8988T (cell line): ENCODE measurements around the gene CHCHD3.

ENCODE experiments used
- DNase-seq: peaks from one replicate; pipeline ENCODE4 v3.0.0; 2011

CHCHD3 gene

DNA sequence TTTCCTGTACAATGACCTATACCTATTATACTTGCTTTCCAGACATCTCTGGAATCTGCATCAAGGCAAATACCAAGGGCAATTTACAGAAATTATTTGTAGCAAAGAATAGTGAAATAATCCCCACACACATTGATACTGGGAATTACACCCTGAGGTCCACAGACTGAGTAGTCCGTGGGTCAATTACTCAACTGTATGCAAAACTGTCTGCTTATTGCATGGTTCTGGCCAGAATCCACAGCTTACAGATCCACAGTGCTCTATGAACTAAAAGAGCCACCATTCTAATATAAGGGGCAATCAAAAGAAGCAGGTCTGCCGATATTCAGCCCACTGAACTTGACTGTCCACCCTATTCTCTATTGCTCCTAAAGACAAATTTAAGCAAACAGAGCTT is 5.7 kb downstream of the CHCHD3 start:
- no peak for DNase-seq

DNA sequence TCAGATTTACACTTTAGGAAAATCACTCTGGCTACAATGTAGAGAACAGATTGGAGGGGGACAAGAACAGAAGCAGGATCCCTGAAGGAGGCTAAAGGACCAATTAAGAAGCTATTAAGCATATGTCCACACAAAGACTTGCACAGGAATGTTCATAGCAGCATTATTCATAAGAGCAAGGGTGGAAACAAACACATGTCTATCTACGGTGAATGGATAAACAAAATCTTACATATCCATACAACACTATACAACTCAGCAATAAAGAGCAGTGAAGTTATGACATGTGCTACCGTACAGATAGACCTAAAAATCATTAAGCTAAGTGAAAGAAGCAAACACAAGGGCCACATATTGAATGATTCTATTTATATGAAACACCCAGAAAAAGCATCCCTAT is 10.4 kb downstream of the CHCHD3 start:
- no peak for DNase-seq

DNA sequence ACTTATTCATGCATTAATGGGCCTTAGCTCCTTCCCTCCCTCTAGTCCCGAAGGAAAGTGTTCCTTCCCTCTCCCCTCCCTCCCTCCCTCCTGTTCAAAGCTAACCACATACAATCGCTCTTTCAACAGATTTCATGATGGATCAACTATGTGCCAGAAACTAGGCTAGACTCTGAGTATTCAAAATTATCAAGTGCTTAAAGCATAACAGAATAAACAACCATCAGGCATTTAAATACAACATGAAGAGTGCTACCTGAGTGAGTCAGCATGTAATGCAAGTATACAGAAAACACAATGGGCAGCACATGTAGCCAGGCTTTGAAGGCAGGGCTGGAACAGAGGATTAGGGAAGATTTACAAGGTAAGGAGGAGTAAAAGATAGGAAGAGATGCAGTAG is 11.3 kb downstream of the CHCHD3 start:
- no peak for DNase-seq

DNA sequence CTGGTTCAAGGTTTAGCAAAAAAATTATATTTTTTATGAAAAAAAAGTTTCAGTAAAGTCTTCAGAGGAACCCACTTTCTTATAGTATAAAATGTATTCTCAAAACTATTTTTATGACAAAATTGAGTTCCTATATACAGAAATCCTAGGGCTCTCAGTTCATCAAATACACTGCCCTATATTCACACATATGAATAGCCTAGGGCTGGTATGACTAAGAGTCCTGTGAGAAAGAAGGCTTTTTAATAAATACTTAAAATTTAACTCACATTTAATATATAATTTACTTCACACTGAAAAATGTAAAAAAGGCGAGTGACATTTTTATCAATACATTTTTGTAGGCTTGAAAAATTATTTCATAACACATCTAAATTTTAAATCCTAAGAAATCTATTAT is 16.6 kb downstream of the CHCHD3 start:
- no peak for DNase-seq

DNA sequence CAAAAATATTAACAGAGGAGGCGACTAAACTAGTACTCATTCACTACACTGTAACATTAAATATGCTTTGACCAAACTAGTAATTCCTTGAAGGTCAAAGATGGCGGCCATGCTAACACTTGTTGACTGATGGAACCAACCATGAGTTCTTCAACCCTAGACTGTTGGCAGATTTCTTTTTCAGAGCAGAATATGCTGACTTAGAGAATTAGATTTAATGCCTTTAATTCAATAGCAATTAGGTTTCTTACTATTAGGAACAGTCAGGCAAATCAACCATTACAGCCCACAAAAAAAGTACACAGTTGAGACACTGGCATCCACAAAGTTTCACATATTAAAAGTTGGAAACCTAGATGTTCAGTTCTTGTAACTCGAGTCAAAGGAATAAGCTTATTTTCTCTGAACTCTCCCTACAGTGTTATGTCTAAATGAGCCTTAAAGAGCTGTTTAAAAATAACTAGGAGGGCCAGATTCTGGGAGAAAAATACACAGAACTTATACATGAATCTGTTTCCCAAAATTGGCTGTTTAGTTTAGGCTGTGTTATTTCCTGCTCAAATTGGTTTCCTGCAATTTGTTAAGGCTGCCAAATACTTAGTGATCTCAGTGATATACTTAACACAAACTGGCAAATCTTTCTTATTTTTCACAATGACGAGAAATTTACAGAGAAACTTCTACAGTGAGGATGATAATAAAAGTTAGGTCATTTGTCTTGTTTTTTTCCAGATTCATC is 17.6 kb downstream of the CHCHD3 start:
- DNase-seq = no peak

DNA sequence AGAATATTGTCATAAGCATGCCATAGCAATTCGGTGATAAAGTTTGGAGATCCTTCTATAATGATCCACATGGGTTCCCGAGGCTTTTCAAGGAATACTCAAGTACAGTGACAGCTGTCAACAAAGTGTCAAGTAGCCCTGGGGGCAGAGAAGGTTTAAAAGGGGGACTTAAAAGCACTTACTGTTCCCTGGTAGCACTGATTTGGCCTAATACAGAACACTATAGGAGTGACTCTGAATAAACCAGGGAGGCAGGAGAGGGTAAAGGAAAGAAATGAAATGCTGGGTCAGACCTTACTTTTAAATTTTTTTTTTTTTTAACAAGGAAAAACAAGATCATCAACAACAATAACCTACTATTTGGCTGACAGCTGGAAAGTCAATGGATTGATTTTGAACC is 20.1 kb downstream of the CHCHD3 start:
- DNase-seq = no peak

DNA sequence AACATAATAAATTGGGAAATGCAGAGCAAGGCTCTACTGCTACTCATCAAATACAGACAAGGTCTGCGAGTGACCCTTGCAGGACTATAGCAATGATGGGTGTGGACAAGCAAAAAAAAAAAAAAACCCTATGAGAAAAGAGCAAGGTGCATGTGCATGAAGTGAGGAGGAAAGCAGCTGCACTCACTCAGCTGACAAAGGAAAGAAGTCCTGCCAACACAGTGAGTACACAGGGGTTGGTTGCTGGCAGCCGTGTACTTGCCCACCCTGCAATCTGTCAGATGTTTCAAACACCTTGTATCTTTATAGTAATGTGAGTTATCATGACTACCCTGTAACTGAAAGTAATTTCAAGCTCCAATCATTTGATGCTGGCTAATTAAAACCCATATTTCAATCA is 20.5 kb downstream of the CHCHD3 start:
- no peak for DNase-seq

DNA sequence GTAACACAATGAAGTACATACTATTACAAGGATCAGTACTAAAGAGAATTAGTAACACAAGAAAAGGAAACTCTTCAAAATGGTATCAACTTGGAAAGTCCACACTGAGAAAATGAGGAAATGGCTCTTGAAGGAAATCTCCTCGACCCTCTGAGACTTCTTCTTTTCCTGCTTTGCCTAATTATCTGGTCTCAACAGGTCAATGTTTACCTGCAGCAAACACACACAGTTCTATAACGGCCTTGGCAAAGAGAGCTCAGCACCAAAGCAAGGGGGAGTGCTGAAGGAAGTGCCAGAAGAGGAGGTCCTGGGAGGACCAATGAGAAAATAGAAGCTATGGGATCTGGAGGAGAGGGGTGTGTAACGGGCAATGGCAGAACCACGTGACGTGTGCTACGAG is 21.9 kb downstream of the CHCHD3 start:
- no peak for DNase-seq

DNA sequence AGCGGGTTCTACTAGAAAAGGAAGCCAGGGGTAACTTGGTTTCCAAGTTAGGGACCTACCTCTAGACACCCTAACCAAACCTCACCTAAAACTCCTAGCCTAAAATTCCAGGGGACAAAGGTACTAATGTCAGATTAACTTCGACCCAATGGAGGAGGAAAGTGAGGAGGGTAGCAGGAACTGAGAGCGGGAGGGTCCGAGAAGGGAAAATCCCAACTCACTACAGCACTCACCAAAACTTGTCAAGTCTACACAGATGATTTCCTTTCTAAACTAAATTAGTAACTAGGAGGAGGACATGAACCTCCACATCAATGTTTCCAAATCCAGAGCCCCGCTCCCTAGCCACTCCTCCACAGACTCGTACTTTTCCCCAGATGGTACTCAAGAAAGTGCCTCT is 22.6 kb downstream of the CHCHD3 start:
- DNase-seq = no peak

DNA sequence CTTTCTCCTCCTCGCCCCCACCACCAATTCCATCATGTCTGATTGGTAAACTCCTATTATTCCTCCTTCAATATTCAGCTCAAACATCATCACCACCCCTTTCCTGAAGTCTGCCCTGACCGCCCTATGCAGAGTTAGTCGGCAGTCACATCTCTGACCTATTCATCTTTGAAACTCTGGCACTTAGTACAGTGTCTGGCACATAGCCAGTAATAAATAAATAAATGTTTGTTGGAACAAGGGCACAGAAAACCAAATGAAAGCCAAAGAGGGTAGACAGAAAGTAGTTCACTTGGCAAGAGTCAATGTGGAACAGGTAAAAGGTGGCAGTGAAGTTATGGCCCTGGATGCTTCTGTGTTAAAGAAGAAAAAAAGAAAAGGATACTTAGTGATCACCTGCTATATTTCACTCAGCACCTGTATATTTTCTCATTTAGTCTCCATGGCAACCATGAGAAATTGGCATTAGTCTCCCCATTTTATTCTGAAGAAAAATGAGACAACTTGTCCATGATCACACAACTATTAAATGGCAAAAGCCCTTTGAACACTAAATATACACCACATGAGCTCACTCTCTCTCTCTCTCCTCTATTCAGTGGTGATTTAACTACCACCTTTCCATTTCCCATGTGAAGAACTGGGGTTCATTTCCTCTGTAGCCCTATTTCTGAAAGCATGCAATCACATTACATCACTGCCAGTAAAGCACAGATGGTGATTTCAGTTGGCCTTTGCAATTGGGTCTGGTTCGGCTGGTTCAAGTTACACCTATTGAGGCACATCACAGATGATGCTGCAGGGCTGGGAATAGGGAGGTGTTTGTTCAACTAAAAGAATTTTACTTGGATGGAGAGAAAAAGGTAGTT is 25.3 kb downstream of the CHCHD3 start:
- no peak for DNase-seq

DNA sequence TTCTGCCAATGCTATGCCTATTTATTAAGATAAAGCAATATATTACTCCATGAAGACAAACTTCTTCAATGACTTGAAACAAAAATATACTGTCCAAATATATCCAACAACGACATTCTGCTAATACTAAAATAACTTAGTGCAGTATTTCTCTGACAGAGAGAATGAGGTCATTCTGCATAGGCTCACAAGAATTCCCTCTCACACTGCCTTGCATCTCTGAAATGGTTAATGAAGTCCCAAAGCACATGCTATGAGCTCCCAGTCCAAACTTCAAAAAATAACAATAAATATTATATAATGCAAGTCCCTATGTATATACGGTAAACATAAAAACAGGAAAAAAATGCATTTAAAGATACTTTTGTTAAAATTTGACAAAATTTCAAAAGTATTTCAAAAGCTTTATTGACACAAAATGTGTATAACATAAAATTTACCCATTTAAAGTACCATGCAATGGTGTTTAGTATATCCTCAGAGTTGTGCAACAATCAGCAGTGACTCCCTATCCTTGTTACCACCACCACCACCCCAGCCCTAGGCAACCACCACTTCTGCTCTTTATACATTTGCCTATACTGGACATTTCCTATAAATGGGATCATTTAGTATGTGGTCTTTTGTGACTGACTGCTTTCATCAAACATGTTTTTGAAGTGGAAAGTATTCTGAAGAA is 27.6 kb downstream of the CHCHD3 start:
- DNase-seq = no peak

DNA sequence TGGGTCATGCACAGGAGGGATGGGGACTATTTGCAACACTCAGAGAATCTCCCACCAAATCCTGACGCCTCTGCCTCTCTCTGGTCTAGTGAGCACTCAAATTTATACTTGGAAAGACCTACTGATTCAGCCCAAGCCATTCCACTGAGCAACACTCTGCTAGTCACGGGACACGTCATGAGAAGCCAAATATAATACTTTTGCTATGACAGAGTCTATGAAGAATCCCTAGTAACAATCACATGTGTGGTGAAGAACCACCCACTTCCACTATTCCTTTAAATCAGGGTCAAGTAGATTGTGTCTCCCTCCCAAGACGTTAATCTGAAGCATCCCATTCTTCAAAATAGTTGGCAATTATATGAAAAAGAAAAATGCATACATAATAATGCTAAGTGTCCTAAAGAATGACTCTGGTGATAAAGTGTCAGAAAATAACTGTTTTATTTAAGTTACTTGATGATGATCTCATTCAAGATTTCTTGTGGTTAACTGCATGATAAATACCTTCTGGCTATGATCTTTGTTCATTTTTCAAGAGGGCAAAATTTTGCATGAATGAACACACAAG is 28.5 kb downstream of the CHCHD3 start:
- DNase-seq = peak; percentile 15

DNA sequence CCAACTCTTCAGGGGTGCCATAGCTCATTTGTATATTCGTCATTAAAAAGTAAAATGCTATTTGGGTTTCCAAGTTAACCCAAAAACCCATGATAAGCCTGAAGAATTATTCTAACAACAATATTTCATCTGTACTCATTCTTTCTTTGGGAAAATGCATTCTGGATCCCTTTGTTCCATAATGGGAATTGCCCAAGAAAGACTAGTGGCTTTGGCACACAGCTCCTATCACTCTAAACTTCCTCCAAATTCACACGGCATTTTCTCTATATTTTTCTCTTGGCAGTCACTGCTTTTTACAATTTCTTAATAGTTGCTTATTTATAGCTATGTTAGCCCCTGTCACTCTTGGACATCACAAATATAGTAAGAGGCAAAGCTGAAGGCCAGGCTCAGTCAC is 29.1 kb downstream of the CHCHD3 start:
- no peak for DNase-seq

DNA sequence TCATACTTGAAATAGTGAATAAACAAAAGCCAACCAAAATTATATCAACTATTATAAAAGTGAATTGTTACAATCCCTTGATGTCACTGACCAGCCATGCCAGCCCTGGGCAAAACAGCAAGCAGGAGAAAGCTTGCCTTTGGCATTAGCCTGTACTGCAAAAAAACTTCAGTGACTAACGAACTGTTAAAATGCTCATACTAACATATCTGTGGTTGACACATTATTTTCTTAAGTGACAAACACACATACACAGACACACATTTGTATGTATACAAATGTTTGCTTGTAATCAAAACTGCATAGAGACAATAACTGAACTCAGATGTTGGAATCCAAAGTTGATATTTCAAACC is 29.5 kb downstream of the CHCHD3 start:
- DNase-seq = no peak

DNA sequence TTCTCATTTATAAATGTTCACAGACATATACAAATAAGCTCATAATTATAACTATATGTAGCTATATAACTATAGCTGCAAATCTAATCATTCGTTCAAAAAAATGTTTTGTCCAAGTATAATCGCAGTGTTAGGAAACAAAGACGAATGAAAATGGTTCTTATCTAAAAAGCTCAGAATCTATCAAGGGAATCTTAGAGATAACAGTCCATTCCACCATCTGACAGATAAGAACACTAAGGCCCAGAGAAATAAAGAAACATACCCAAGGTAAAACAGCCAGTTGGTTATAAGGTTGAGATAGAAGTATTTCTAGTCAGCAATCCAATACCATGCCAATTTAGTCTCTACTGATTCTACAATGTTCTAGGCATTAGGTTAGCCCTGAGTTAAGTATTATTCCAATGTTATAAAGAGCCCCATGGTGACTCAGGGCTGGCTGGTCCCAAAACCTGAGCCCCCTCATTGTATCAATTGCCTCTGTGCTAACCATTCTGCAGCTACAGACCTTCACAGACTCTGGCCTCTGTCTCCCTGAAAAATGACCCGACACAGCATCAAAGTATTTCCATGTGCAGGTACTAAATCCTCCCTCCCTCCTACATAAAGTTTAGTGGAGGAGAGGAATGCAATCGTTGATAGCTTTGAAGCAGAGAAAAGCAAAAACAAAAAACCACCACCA is 30.0 kb downstream of the CHCHD3 start:
- no peak for DNase-seq

DNA sequence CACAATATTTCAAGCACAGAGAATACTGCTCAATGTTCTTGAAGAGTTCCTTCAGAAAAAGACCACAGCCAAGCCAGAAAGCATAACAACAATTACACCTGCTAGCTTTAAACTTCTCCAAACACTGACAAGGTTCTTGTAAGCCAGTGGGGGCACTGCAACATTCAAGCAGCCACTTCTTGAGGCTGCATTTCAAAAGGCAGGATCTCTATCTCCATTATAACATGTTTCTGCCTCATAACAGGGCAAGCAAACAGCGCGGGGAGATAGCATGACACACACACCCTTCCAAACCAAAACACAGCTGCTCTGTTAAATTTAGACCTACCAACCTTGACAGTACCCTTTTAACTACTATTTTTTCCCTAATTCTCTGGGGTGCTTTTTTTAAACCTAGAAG is 30.8 kb downstream of the CHCHD3 start:
- no peak for DNase-seq

DNA sequence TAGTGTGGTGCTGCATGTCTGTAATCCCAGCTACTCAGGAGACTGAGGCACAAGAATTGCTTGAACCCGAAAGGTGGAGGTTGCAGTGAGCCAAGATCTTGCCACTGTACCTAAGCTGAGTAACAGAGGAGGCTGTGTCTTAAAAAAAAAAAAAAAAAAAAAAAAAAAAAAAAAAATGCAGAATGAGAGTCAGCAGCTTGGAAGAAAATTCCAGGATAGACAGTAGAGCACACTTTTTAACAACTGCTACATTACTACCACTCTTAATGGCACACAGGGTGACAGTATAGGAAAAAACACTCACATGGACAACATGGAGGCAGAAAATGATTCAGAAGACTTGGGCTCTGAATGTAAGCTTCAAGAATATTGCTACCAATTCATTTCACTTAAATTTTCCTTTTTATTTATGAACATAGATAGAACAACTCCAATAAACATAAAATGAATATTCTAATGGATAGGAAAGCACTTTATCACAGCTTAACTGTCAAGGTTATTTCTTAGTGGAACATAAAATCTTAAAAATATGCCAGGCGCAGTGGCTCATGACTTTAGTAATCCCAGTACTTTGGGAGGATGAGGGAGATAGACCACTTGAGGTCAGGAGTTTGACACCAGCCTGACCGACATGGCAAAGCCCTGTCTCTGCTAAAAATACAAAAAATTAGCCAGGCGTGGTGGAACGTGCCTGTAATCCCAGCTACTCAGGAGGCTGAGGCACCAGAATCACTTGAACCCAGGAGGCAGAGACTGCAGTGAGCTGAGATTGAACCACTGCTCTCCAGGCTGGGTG is 31.5 kb downstream of the CHCHD3 start:
- DNase-seq = no peak

DNA sequence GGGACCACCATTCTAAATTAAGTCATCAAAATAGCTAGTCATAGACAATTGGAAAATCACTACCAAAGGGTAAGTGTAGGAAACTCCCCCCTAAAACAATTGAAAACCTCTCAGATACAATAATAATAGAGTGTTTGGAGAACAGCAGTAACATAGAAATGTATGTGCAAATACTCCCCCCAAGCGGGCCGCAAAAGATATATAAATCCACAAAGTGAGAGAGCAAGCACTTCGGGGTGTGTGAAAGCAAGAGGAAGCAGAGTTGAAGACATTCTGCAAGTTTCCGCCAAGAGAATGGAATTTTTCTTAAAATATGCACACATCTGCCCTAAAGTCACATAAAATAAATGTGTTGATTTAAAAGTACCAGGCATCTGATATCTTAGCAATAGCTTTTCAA is 33.3 kb downstream of the CHCHD3 start:
- no peak for DNase-seq

DNA sequence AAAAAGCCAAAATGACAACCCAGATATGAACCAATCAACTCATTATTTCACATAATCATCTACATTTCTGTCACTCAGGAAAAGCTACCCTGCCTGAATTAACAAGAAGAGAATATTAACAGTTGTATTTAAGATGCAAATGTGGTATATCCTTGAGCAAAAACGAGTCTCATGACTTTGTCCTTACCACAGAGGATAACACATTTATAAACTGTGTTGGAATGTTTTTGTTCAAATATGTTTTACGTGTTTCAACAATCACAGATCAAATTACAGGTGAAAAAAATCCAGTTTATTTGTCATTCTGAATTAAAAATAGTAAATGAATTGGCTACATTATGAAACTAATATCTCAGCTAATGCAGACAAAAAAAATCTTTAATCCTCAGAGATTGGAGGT is 34.6 kb downstream of the CHCHD3 start:
- no peak for DNase-seq

DNA sequence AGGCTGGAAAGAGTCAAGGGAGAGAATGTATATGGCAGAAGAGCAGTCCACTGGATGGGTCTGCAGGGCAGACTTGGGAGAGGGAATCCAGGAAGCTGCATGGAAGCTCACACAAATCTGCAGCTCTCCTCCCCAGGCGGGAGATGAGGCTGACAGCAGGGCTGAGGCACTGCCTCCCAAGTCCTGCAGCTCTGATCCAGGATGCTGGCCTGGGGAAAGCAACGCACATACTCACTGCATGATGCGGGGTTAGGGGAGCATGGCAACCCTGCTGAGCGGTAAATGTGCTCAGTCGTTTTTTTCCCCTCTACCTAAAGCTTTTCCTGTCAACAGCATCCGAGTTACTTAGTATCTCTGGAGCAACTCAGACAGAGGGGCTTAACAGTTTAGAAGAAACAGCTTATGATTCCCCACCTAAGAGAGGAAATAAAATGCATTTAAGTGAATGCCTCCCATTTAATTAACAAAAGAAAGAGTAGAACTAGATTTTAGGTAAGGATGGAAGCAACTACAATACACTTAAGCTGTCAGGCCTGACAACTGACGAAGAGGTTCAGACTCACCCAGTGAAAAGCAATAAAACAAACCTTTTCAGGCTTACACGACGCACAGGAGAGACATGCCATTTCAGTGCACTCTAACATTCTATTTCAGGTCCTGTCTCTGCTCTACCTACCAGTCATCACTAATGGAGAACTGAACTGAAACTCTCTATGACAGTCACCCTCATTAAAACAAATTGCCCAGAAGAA is 37.0 kb downstream of the CHCHD3 start:
- no peak for DNase-seq

DNA sequence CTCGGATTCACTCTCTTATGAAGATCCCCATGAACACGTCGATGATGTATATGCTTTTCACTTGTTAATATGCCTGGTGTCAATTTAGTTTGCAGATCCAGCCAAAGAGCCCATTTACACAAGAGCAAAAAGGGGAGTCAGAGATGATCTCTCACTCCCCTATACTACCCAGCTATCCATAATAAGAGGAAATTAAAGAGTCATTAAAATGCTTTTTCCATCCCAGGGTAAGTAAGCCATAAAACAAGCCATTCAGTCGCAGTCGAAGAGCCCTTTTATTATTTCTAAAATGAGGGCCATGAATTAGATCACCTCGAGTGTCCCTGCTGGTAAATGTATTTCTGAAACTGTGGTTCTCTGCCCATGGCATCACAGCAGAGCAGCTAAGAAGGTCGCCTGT is 41.2 kb downstream of the CHCHD3 start:
- no peak for DNase-seq
